Mononuclear cell (primary cell): ENCODE measurements around the gene GSTT4. TPM values are rescaled to one million over a fixed set of nuclear protein-coding genes. Genes with fewer than 3 reads are reported as not detected.

Experiments used
- H3K27me3 ChIP-seq: 2 replicates; pipeline ENCODE4 v1.6.0; 2011; ENCODE audit warnings: low read length, control low read depth; ENCODE audit not compliant: insufficient read depth
- H3K4me1 ChIP-seq: 2 replicates; pipeline ENCODE4 v1.5.1; 2011; ENCODE audit warnings: mild to moderate bottlenecking, low read length, control low read depth; ENCODE audit not compliant: insufficient read depth
- H3K4me3 ChIP-seq: 2 replicates; pipeline ENCODE4 v1.5.1; 2011; ENCODE audit warnings: mild to moderate bottlenecking, low read length, moderate library complexity
- H3K9me3 ChIP-seq: 2 replicates; pipeline ENCODE4 v1.5.1; 2011; ENCODE audit warnings: low read depth, mild to moderate bottlenecking, control low read depth, low read length
- total RNA-seq: library from RNA; depleted of rRNA; stranded (reverse); fragments of >200 nt; gene quantifications from one replicate; pipeline ENCODE4 v1.2.3, GENCODE V29; 2012

Gene GSTT4
- total RNA-seq, 1 donor: not detected

DNA sequence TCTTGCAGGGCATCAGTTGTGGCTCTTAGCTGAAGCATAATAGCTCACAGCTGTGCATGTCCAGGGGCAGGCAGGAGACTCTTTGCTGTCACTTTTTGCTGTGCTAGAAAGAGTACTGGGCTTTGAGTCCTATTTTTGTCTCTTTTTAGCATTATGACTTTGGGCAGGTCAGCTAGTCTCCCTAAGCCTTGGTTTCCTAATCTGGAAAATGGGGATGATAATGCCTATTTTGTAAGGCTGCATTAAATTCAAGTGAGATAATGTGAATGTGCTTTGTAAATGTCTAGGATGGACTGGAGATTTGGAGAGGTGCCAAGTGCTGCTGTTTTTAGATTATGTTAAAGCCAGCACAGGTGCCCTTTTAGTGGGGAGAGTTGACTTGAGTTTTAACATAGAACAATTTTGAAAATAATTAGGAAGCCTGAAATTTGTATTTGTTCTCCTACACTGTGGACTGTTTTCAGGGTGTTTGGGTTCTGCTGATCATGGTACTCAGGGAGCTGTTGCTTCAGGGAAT is 25.0 kb upstream of the GSTT4 start:
- Histone ChIP-seq H3K27me3 (no peaks in the 10 kb centered on the region), H3K4me1 (peaks cover 3% of the 10 kb centered on the region), H3K4me3 (no peak overlapping the region), H3K9me3 (no peaks in the 10 kb centered on the region)

DNA sequence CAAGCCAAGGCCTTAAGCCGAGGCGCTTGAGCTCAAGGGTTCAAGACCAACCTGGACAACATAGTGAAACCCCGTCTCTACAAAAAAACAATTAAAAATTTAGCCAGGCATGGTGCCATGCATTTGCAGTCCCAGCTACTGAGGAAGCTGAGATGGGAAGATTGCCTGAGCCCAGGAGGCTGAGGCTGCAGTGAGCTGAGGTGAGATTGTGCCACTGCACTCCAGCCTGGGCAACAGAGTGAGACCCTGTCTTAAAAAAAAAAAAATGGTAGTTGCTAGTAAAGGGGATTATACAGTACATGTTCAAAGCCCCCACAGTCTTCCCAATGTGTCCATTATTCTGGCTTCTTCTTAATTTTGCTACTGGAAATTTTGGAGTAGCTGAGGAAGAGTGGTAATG is 24.1 kb upstream of the GSTT4 start:
- Histone ChIP-seq H3K4me1 (peaks cover 3% of the 10 kb centered on the region), H3K4me3 (no peak overlapping the region), H3K27me3 (no peaks in the 10 kb centered on the region), H3K9me3 (no peaks in the 10 kb centered on the region)

DNA sequence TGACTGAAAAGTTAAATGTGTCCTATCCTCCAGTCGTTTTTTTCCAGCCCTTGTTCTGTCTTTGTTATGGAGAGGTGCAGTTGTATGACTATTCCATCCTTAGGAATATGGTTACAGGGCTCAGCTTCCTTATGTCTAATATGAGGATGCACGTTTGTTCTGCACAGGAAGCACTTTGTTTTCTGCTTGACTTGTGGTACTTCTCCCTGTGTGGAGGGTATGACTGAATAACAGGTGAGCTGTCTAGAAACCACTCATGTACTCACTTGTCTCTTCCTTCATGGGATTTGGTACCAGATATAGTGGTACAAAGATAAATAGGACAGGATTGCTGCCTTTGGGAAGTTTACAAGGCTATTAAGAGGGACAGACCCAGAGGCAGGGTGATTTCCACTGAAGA is 23.3 kb upstream of the GSTT4 start:
- Histone ChIP-seq H3K9me3 (no peaks in the 10 kb centered on the region), H3K4me1 (peaks cover 3% of the 10 kb centered on the region), H3K27me3 (no peaks in the 10 kb centered on the region)

DNA sequence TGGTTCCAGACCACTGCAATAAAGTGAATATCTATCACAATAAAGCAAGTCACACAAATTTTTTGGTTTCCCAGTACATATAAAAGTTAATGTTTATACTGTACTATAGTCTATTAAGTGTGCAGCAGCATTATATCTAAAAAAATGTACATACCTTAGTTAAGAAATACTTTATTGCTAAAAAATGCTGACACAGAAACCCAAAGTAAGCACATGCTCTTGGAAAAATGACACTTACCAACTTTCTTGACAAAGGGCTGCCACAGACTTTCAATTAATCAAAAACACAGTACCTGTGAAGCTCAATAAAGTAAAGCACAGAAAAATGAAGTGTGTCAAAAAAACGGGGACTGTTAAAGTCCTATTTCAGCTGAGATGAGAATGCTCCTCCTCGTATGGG is 22.7 kb upstream of the GSTT4 start:
- Histone ChIP-seq H3K4me3 (no peak overlapping the region), H3K4me1 (peaks cover 3% of the 10 kb centered on the region), H3K27me3 (no peaks in the 10 kb centered on the region), H3K9me3 (no peaks in the 10 kb centered on the region)

More for the DNA sequence above, 23.3 kb upstream of the GSTT4 start:
- no peak overlapping the region for H3K4me3 ChIP-seq

DNA sequence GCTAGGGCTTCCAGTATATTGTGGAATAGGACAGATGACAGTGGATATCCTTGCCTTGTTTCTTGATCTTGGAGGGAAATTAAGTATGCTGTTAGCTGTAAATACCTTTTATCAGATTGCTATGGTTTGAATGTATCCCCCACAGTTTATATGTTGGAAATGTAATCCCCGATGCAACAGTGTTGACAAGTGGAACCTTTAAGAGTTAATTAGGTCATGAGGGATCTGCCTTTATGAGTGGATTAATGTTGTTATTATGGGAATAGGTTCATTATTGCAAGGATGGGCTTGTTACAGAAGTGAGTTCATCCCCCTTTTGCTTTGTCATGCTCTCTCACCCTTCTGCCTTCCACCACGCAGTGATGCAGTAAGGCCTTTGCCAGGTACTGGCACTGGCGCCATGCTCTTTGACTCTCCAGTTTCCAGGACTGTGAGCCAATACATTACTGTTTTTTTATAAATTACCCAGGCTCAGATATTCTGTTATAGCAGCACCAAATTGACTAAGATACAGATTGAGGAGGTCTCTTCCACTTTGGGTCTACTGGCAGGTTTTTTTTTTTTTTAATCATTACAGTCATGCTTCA is 22.2 kb upstream of the GSTT4 start:
- Histone ChIP-seq H3K9me3 (no peaks in the 10 kb centered on the region), H3K4me1 (peaks cover 3% of the 10 kb centered on the region)

DNA sequence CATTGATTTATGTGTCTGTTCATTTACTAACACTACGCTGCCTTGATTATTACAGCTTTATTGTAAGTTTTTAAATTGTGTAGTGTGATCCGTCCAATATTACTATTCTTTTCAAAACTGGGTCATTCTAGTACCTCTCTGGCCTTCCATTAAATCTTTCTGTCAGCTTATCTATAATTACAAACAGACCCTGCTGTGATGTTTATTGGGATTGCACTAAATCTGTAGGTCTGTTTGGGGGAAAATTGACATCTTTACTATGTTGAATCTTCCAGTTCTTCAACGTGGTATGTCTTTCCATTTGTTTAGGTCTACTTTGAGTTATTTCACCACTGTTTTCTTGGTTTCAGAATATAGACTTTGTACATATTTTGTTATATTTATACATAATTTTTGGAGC is 21.5 kb upstream of the GSTT4 start:
- Histone ChIP-seq H3K4me1 (peaks cover 3% of the 10 kb centered on the region), H3K9me3 (no peaks in the 10 kb centered on the region), H3K4me3 (no peak overlapping the region), H3K27me3 (no peaks in the 10 kb centered on the region)

More for the DNA sequence above, 22.2 kb upstream of the GSTT4 start:
- Histone ChIP-seq H3K27me3 (no peaks in the 10 kb centered on the region), H3K4me3 (no peak overlapping the region)

DNA sequence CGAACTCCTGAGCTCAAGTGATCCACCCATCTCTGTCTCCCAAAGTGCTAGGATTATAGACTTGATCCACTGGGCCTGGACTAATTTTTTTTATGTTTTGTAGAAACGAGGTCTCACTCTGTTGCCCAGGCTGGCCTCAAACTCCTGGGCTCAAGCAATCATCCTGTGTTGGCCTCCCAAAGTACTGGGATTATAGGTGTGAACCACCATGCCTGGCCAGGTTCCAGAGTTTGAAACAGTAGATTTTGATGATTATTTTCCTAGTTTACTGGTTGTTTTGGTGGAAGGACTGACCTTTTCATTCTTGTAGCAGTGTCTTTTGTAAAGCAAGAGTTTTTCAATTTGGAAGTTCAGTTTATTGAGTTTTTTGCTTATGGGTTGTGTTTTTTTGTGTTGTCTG is 20.8 kb upstream of the GSTT4 start:
- H3K4me1 ChIP-seq: peaks cover 3% of the 10 kb centered on the region
- H3K27me3 ChIP-seq: no peaks in the 10 kb centered on the region
- H3K4me3 ChIP-seq: no peak overlapping the region
- H3K9me3 ChIP-seq: no peaks in the 10 kb centered on the region

DNA sequence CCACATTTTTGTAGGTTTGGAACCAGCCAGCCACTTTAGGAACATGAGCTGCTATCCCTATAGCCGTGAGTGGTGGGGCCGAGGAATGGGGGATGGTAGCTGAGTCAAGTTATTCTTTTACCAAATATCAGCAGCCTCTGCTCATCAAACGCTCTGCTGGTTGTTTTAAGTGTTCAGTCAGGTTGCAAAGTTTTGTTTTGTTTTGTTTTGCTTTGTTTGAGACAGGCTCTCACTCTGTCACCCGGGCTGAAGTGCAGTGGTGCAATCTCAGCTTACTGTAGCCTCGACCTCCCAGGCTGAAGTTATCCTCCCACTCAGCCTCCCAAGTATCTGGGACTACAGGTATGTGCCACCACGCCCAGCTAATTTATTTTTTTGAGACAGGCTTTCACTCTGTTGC is 20.2 kb upstream of the GSTT4 start:
- no peak overlapping the region for H3K4me3 ChIP-seq
- peaks cover 3% of the 10 kb centered on the region for H3K4me1 ChIP-seq
- H3K9me3 ChIP-seq: no peaks in the 10 kb centered on the region
- H3K27me3 ChIP-seq: no peaks in the 10 kb centered on the region

DNA sequence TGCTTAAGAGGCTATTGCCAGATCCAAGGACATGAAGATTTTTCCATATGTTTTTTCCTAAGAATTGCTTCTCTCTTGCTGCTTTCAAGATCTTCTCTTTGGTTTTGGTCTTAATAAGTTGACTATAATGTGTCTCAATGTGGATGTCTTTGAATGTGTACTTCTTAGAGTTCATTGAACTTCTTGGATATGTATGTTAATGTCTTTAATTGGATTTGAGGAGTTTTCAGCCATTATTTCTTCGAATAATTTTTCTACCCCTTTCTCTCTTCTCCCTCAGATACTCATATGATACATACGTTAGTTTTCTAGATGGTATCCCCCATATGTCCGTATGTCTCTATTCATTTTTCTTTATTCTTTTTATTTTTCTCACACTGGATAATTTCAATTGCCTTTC is 19.1 kb upstream of the GSTT4 start:
- Histone ChIP-seq H3K27me3 (no peaks in the 10 kb centered on the region), H3K4me3 (no peak overlapping the region), H3K4me1 (peaks cover 3% of the 10 kb centered on the region), H3K9me3 (no peaks in the 10 kb centered on the region)

DNA sequence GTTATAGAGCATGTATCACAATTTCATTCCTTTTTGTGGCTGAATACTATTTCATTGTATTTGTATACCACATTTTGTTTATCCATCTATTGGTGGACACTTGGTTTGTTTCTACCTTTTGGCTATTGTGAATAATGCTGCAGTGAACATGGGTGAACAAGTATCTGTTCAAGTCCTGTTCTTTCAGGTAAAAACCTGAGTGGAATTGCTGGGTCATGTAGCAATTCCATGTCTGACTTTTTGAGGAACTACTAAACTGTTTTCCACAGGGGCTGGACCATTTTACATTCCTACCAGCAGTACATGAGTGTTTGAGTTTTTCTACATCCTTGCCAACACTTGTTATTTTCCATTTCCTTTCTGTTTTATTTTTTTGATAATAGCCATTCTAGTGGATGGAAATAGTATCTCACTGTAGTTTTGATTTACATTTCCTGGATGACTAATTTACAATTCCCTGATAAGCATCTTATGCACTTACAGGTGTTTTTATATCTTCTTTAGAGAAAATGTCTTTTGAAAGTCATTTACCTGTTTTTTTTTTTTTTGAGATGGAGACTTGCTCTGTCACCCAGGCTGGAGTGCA is 18.0 kb upstream of the GSTT4 start:
- H3K9me3 ChIP-seq: no peaks in the 10 kb centered on the region
- H3K4me3 ChIP-seq: no peak overlapping the region
- H3K27me3 ChIP-seq: no peaks in the 10 kb centered on the region
- no peaks in the 10 kb centered on the region for H3K4me1 ChIP-seq

DNA sequence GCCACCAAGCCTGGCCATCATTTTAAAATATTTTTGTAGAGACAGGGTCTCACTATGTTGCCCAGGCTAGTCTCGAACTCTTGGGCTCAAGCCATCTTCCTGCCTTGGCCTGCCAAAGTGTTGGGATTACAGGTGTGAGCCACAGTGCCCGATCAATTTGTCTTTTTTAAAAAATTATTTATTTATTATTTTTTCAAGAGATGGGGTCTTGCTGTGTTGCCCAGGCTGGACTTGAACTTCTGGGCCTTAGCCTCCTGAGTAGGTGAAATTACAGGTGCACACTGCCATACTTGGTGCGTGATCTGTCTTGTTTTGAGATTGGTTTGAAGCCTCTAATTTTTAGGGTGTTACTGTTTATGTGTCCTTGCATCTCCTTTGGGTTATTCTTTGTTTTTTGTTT is 16.1 kb upstream of the GSTT4 start:
- no peaks in the 10 kb centered on the region for H3K9me3 ChIP-seq
- no peak overlapping the region for H3K4me3 ChIP-seq
- H3K4me1 ChIP-seq: no peaks in the 10 kb centered on the region
- H3K27me3 ChIP-seq: no peaks in the 10 kb centered on the region

DNA sequence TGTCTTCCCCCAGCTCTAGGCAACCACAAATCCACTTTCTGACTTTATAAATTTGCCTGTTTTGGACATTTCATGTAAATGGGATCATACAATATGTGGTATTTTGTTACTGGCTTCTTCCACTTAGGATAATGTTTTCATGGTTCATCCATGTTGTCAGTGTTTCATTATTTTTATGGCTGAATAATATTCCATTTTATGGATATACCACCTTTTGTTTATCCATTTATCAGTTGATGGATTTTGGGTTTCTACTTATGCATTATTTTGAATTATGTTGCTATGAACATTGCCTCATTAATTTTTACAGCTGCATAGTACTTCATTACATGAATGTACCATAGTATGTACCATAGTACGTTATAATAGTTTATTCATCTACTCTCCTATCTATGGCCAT is 10.9 kb upstream of the GSTT4 start:
- Histone ChIP-seq H3K4me1 (peaks cover 12% of the 10 kb centered on the region), H3K4me3 (no peak overlapping the region), H3K27me3 (no peaks in the 10 kb centered on the region), H3K9me3 (no peaks in the 10 kb centered on the region)

DNA sequence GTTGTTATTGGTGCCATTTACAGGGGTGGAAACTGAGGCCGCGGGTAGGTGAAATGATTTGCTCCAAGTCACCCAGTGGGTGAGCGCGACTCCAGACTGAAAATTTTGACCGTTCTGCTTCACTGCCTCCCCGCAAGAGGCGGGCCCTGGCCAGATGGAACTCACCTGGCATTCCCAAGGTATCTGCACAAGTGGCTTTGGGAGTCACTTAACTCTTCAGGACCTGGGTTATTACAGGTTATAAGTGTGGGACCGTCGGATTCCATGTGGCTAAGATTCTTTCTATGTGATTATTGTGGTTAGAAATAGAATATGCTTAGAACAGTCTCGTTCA is 6.4 kb upstream of the GSTT4 start:
- H3K4me1 ChIP-seq: peaks cover 18% of the 10 kb centered on the region
- peak overlapping the region; percentile 90 for H3K4me3 ChIP-seq
- no peaks in the 10 kb centered on the region for H3K27me3 ChIP-seq
- no peaks in the 10 kb centered on the region for H3K9me3 ChIP-seq

DNA sequence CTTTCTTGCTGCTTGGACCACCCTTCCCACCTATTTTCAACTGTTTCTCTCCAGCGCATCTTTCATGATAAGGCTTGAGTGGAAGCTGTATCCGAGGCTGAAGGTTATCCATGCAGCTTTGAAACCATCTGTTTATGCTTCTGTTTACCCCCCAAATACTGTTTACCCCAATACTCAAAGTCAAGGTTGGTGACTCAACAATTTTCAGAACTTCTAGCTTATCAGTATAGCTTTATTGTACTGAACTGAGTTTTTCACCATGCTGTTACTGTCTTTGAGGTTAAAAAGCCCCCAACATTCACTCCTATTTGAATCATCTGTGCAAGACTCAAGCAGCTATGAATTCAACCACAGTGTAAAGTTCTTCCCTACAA is 4.8 kb upstream of the GSTT4 start:
- Histone ChIP-seq H3K4me1 (peaks cover 18% of the 10 kb centered on the region), H3K9me3 (no peaks in the 10 kb centered on the region), H3K27me3 (no peaks in the 10 kb centered on the region), H3K4me3 (no peak overlapping the region)

DNA sequence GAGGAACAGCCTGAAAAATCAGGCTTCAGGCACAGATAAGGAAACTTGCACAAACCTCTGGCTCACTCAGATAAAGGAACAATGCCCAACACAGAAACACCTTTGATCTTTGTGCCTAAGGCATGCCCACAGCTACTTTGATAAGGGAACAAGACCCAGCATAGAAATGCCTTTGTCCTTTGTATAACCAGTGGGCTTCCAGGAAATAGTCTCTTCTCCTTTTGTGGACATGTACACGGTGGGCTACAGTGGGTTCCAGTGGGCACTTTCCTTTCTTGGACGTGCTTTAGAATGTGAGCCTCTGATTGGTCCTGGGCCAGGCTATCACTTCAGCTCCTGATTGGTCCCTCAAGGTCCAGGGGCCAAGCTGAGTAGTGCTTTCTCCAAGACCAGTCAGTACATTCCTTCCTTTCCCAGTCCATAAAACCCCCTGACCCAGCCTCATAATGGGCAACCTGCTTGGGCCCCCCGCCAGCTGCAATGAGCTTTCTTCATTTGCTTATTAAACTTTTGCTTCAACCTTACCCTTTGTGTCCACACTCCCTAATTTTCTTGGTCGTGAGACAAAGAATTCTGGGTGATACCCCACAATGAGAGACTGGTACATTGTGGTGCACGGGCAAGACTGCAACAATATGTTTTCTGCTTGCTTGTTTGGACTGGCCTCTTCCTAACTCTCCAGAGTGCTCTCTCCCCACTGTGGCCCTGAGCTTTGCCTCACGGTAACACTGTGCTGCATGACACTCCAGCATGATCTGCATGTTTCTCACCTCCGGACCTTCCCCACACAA is 4.2 kb upstream of the GSTT4 start:
- Histone ChIP-seq H3K9me3 (no peaks in the 10 kb centered on the region), H3K4me3 (no peak overlapping the region), H3K4me1 (peaks cover 18% of the 10 kb centered on the region), H3K27me3 (no peaks in the 10 kb centered on the region)
